Gastrocnemius medialis (tissue), 4 donors: Measurements from ENCODE around the gene MRPL22.

Experiments
- CTCF ChIP-seq, 5 experiments: fragments of 450-650 bp in 3 of 5; fragments of 200-600 bp in 2 of 5; sonication (generic) in 2 of 5; IDR thresholded peaks in 4 of 5; conservative IDR thresholded peaks in 1 of 5; 1 replicate in 4 of 5; 2 replicates in 1 of 5; pipeline ENCODE4 v1.5.1; 2016 to 2019; ENCODE audit warnings: antibody characterized with exemption in 5 of 5, mild to moderate bottlenecking in 3 of 5, moderate library complexity in 3 of 5
- POLR2A ChIP-seq, 2 donors: fragments of 450-650 bp; IDR thresholded peaks; one replicate each; pipeline ENCODE4 v1.6.1; 2017; ENCODE audit warnings: antibody characterized with exemption in 2 of 2, mild to moderate bottlenecking in 2 of 2, moderate library complexity in 2 of 2

DNA sequence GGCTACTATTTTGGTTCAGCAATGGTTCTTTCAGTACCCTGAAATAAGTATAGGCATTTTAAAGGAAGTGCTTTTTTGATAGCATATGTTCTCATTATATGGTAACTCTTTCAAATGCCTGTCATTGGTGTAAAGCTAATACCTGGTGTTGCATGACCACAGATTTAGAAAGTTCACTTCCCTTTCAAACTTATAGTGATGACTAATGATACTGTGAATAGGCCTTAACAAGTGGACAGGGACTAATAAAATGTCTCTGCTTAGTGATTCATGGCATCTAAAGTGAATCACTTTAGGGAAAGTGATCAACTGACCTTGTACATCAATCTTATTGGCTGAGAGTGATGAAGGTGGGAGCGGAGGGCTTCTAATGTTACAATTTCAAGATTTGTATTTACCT, 21.6 kb downstream of the MRPL22 start:
- TF ChIP-seq CTCF (IDR thresholded peaks at IDR 0.05 in 4 of 5, conservative IDR thresholded peaks at IDR 0.05 in 1 of 5) (no peak), POLR2A (IDR thresholded peaks at IDR 0.05) (no peak)
